A549 treated with AZD9567 at 1 μM for 4 hours (cell line): ENCODE results near the gene ISL1. TPM values are rescaled to one million over a fixed set of nuclear protein-coding genes. Genes with fewer than 3 reads are reported as not detected.

ENCODE experiments used
- total RNA-seq: library from RNA; stranded (reverse); fragments of 200-300 nt; extraction: Qiagen RNA extraction; gene quantifications from 5 replicates; pipeline ENCODE4 v1.2.3, GENCODE V29; 2022; ENCODE audit not compliant: insufficient read depth

The ISL1 gene
- not detected in 5 replicates for total RNA-seq

GRCh38 chr5:51383131-51384121, at the start of gene ISL1:
TSS of gene ISL1 (plus strand) at chr5:51383448. CDS start at chr5:51383672, 224 bp downstream.

